GM10248 (cell line): ENCODE data around the gene SIRT5.

Experiments
- CTCF ChIA-PET: fragments of 300-600 bp; sonication (Branson Sonifier 250); formaldehyde crosslinking; extraction: SDS; loops from one replicate; lab custom pipeline; 2021; ENCODE audit warnings: antibody characterized with exemption; lab: Yijun Ruan, JAX
- POLR2A ChIA-PET: fragments of 350-650 bp; sonication (Branson Sonifier 250); formaldehyde crosslinking; extraction: SDS; loops from one replicate; lab custom pipeline; 2020; ENCODE audit warnings: antibody characterized with exemption; lab: Yijun Ruan, JAX
- DNase-seq: peaks from one replicate; pipeline ENCODE4 v3.0.0; 2012; ENCODE audit errors: extremely low spot score
- TF ChIP-seq, protein P1 (sequence below): IDR thresholded peaks from 2 replicates; pipeline ENCODE4 v1.5.1; 2012; ENCODE audit warnings: mild to moderate bottlenecking, low read depth; ENCODE audit errors: extremely low read depth, missing control alignments, control extremely low read depth

SIRT5 gene

DNA sequence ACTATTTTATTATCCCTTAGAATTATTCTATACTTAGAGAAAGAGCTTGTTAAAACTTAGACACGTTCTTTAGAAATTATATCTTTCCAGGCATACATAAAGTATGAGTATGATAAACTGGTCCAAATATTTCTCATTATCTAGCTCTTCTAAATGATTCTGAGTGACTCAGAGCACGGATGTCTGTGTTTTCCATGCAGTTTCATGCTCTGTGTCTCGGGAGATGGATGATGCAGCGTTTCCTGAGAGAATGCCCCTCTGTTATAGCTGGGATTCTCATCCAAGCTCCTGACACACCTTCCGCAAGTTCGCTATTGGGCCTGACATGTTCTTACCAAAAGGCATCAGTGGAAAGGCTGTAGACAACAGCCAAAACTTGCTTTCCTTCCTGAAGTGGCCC is 19.3 kb downstream of the SIRT5 start:
- TF ChIP-seq, protein P1, sequence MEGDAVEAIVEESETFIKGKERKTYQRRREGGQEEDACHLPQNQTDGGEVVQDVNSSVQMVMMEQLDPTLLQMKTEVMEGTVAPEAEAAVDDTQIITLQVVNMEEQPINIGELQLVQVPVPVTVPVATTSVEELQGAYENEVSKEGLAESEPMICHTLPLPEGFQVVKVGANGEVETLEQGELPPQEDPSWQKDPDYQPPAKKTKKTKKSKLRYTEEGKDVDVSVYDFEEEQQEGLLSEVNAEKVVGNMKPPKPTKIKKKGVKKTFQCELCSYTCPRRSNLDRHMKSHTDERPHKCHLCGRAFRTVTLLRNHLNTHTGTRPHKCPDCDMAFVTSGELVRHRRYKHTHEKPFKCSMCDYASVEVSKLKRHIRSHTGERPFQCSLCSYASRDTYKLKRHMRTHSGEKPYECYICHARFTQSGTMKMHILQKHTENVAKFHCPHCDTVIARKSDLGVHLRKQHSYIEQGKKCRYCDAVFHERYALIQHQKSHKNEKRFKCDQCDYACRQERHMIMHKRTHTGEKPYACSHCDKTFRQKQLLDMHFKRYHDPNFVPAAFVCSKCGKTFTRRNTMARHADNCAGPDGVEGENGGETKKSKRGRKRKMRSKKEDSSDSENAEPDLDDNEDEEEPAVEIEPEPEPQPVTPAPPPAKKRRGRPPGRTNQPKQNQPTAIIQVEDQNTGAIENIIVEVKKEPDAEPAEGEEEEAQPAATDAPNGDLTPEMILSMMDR, result no peak
- POLR2A ChIA-PET, result no interaction called here
- CTCF ChIA-PET, result interaction anchor here (1.8 to 5.3 kb wide), 4 partner anchors 12 to 22 kb away, joined by 6 to 45 read pairs (median 8); partner anchors contain the start of genes NOL7 and SIRT5
- DNase-seq, result no peak

DNA sequence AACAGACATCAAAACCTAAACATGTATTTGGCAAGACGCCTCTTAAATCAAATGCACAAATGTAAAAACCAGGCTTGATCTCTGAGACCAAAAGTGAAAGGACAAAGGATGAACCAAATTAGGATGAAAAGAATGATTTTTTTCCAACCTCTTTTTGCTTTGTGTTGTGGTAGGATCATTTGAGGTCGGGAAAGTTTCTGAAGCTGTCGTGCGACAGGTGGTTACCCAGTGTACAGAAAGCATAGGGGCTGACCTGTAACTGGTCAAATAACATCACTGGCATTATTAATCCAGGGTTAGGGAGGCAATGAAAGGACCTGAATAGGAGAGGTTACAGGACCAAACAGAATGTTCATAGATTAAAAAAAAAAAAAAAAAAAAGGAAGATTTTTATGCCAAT is 22.7 kb downstream of the SIRT5 start:
- DNase-seq, result no peak
- CTCF ChIA-PET, result no interaction called here
- POLR2A ChIA-PET, result no interaction called here
- TF ChIP-seq, protein P1, result no peak

DNA sequence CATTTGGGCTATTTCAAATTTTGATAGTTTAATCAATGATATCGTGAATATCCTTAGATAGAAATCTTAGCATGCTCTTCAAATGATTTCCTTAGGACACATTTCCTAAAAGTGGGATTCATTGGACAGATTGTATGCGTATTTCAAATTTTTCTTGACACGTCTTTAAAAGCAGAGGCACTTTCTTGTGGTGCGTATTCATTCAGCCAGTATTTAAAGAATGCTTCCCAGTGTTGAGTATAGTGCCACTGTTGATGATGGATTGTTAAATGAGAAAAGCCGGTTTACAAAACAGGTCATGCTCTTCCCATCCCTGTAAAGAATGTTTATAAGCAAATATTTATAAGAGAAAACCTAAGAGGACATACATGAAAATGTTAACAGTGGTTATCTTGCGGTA is 25.6 kb downstream of the SIRT5 start:
- ChIA-PET CTCF (no interaction called here), POLR2A (no interaction called here)
- TF ChIP-seq, protein P1, result no peak
- DNase-seq, result no peak

DNA sequence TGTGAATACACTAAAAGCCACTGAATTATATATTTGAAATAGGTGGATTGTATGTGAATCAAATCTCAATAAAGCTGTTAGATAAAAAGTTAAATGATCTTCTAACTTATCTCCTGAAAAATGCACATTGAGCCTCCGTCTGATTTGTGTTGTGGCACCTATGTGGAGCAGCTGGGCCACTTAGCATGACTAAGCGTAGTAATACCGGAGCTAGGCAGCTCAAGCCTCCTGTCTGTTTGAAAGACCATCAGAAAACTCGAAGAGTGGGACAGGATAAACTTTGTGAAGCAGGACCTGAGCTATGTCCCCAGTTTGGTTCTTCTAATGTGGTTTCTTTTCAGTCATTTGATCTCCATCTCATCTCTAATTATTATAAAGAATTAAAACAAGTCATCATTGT is 29.7 kb downstream of the SIRT5 start:
- DNase-seq, result no peak
- ChIA-PET POLR2A (no interaction called here), CTCF (interaction anchor here (0.9 to 3.7 kb wide), 3 partner anchors 9 to 20 kb away, joined by 4 to 21 read pairs (median 4); partner anchors contain the start of gene NOL7)
- TF ChIP-seq, protein P1, result no peak

DNA sequence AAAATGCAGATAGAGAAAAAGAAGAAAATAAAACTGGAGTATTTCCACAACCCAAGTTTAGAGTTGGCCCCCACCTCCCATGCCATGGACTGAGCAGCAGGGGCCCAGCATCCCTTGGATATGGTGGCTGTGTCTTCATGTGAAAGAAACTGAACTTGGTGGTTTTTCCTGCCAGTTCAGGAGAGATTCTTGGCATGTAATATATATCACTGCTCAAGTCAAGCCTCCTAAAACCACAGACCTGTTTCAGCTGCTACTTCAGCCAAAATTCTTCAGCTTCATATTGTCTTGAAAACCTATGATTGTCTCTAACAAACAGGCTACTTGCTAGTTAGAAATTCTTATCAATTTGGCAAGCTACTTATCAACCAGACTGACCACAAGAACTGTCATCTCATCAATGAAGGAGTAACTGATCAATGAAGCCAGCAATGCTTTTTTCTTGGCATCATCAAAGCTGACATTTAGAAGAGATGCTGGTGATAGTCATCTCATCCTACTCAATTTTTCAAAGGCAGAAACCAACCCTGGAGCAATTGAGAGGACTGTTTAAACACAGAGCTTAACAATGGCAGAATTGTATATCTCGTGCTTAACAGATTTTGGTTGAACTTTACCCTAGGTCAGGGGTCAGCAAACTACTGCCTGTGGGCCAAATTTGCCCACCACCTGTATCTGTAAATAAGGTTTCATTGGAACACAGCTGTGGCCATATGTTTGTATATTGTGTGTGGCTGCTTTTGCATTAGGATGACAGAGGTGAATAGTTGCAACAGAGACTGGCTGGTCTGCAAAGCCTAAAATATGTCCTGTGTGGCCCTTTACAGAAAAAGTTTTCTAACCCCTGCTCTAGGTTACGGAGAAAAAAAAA is 30.4 kb downstream of the SIRT5 start:
- ChIA-PET POLR2A (no interaction called here), CTCF (interaction anchor here (0.9 to 3.7 kb wide), 4 partner anchors 10 to 30 kb away, joined by 4 to 21 read pairs (median 4); partner anchors contain the start of gene NOL7)
- TF ChIP-seq, protein P1, result no peak
- DNase-seq, result no peak

DNA sequence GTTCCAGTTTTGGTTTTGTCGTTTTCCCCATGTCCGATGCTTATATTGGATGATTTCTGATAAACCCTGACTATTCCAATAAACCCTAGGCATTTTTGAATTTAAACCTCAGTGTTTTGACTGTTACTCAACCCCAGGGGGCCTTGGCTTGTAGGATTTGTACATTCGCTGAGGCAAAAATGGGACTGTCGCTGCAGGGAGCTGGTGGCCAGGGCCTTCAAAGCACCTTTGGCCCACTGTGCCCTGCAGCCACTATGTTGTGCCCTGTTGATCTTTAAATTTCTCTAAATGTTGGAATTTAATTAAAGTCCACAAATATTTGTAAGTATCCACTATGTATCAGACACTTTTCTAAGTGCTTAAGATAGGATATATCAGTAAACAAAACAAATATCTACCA is 31.2 kb downstream of the SIRT5 start:
- ChIA-PET CTCF (interaction anchor here (1.6 to 3.7 kb wide), 2 partner anchors 10 to 31 kb away, joined by 5 to 21 read pairs; partner anchors contain the start of gene NOL7), POLR2A (no interaction called here)
- no peak for DNase-seq
- TF ChIP-seq, protein P1, result no peak
